ENCODE data around the gene LTBP2.

The LTBP2 gene

GRCh38 chr14:74570696-74571095 lies 41.3 kb downstream of the LTBP2 start:
- ChIA-PET POLR2A (no interaction called here), CTCF (interaction anchor here (1.4 kb wide), 1 partner anchor 9 kb away, joined by 3 read pairs; no protein-coding TSS in a partner anchor)
- no peak for DNase-seq (ENCODE audit: extremely low spot score)
- TF ChIP-seq, protein P1, sequence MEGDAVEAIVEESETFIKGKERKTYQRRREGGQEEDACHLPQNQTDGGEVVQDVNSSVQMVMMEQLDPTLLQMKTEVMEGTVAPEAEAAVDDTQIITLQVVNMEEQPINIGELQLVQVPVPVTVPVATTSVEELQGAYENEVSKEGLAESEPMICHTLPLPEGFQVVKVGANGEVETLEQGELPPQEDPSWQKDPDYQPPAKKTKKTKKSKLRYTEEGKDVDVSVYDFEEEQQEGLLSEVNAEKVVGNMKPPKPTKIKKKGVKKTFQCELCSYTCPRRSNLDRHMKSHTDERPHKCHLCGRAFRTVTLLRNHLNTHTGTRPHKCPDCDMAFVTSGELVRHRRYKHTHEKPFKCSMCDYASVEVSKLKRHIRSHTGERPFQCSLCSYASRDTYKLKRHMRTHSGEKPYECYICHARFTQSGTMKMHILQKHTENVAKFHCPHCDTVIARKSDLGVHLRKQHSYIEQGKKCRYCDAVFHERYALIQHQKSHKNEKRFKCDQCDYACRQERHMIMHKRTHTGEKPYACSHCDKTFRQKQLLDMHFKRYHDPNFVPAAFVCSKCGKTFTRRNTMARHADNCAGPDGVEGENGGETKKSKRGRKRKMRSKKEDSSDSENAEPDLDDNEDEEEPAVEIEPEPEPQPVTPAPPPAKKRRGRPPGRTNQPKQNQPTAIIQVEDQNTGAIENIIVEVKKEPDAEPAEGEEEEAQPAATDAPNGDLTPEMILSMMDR (IDR thresholded peaks at IDR 0.05; ENCODE audit: control extremely low read depth, extremely low read depth, low read depth, missing control alignments) = no peak

GRCh38 chr14:74569806-74570591 lies 42.0 kb downstream of the LTBP2 start:
- POLR2A ChIA-PET = no interaction called here
- CTCF ChIA-PET = interaction anchor here (1.4 to 1.7 kb wide), 2 partner anchors 8 to 42 kb away, joined by 3 to 7 read pairs; partner anchors contain the start of gene LTBP2
- TF ChIP-seq, protein P1 (IDR thresholded peaks at IDR 0.05; ENCODE audit: control extremely low read depth, extremely low read depth, low read depth, missing control alignments) = no peak
- DNase-seq (ENCODE audit: extremely low spot score) = no peak

DNA sequence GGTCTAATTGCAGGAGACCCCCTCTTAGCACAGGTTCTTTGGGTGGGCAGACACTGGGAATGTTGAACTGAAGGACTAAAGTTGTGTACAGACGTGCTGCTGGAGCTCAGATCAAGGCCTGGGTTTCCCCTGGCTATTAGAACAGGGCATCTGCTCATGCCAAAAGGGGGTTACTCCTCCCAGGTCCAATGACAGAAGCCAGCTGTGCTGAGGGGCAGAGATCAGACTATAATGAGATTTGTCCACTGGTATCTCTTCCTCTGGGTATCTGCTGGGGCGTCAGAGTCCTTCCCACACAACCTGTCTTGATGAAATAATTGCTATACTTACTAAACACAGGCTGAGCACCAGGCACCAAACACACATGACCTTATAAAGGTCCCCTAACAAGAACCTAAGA lies 42.6 kb downstream of the LTBP2 start:
- ChIA-PET CTCF (interaction anchor here (1.7 kb wide), 1 partner anchor 43 kb away, joined by 7 read pairs; the partner anchor contains the start of gene LTBP2), POLR2A (no interaction called here)
- TF ChIP-seq, protein P1 (IDR thresholded peaks at IDR 0.05; ENCODE audit: control extremely low read depth, extremely low read depth, low read depth, missing control alignments) = no peak
- no peak for DNase-seq (ENCODE audit: extremely low spot score)

DNA sequence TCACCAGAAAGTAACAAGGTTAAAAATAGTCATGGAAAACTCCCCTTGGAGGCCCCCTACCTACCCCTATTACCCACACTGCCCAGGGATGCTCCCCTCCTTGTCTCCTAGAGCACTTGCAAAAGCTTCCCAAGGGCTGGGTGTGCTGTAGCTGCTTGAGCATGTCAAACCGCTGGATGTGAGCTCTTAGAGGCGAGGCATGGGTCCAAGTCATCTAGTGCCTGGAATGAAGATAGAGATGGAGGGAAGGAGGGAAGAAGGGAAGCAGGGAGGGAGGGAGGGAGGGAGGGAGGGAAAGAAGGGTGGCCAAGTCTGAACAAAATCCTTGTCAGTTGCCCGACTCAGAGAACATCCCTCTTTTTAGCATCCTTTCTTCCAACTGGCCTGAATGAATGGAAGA lies 43.1 kb downstream of the LTBP2 start:
- POLR2A ChIA-PET = interaction anchor here (0.6 kb wide), 1 partner anchor 277 kb away, joined by 4 read pairs; no protein-coding TSS in a partner anchor
- CTCF ChIA-PET = interaction anchor here (1.7 kb wide), 1 partner anchor 43 kb away, joined by 7 read pairs; the partner anchor contains the start of gene LTBP2
- DNase-seq (ENCODE audit: extremely low spot score) = no peak
- TF ChIP-seq, protein P1 (IDR thresholded peaks at IDR 0.05; ENCODE audit: control extremely low read depth, extremely low read depth, low read depth, missing control alignments) = no peak

- DNase-seq (ENCODE audit: extremely low spot score) = no peak
- ChIA-PET POLR2A (no interaction called here), CTCF (no interaction called here)
- TF ChIP-seq, protein P1 (IDR thresholded peaks at IDR 0.05; ENCODE audit: control extremely low read depth, extremely low read depth, low read depth, missing control alignments) = no peak
These were observed 43.7 kb downstream of the LTBP2 start for GRCh38 chr14:74568380-74568649.

GRCh38 chr14:74567646-74568379 lies 44.2 kb downstream of the LTBP2 start:
- TF ChIP-seq, protein P1 (IDR thresholded peaks at IDR 0.05; ENCODE audit: control extremely low read depth, extremely low read depth, low read depth, missing control alignments) = no peak
- ChIA-PET POLR2A (no interaction called here), CTCF (no interaction called here)
- no peak for DNase-seq (ENCODE audit: extremely low spot score)
